Neural cell (in vitro differentiated cells): Measurements from ENCODE around the gene ABCA1. TPM values are rescaled to one million over a fixed set of nuclear protein-coding genes. Genes with fewer than 3 reads are reported as not detected.

Experiments used
- H2AFZ ChIP-seq: fragments of 200-600, 300-800 bp; sonication (generic), shearing (Covaris generic); 2 replicates; pipeline ENCODE4 v1.6.0; 2014; ENCODE audit warnings: low read depth, mild to moderate bottlenecking, antibody characterized with exemption, low read length, moderate library complexity
- H3F3A ChIP-seq: fragments of 200-600 bp; shearing (Covaris generic); 2 replicates; pipeline ENCODE4 v1.6.1; 2016; ENCODE audit warnings: mild to moderate bottlenecking, moderate library complexity, mixed read lengths, antibody characterized with exemption, low read length; ENCODE audit not compliant: insufficient read depth, poor library complexity, severe bottlenecking
- H3K27ac ChIP-seq: fragments of 200-600, 300-800 bp; sonication (generic), shearing (Covaris generic); 2 replicates; pipeline ENCODE4 v1.5.1; 2014; ENCODE audit warnings: mild to moderate bottlenecking, low read length, moderate library complexity
- H3K27me3 ChIP-seq: fragments of 300-800, 200-600 bp; sonication (generic), shearing (Covaris generic); 2 replicates; pipeline ENCODE4 v1.6.0; 2014; ENCODE audit warnings: mild to moderate bottlenecking, low read depth, low read length, moderate library complexity; ENCODE audit not compliant: insufficient read depth
- H3K36me3 ChIP-seq: fragments of 300-800, 200-600 bp; sonication (generic), shearing (Covaris generic); 2 replicates; pipeline ENCODE4 v1.5.1; 2014; ENCODE audit warnings: mild to moderate bottlenecking, antibody characterized with exemption, low read length, moderate library complexity; ENCODE audit not compliant: insufficient read depth
- H3K4me2 ChIP-seq: fragments of 300-800, 200-600 bp; sonication (generic), shearing (Covaris generic); 2 replicates; pipeline ENCODE4 v1.6.0; 2014; ENCODE audit warnings: mild to moderate bottlenecking, low read length
- H3K4me3 ChIP-seq: fragments of 300-800, 200-600 bp; sonication (generic), shearing (Covaris generic); 2 replicates; pipeline ENCODE4 v1.5.1; 2014; ENCODE audit warnings: mild to moderate bottlenecking, low read length, moderate library complexity
- H3K79me2 ChIP-seq: fragments of 200-600 bp; shearing (Covaris generic); replicated peaks from 2 replicates; pipeline ENCODE4 v1.6.0; 2014; ENCODE audit warnings: mild to moderate bottlenecking, low read length, moderate library complexity; ENCODE audit not compliant: insufficient read depth
- H3K9ac ChIP-seq: fragments of 300-800, 200-600 bp; sonication (generic), shearing (Covaris generic); 2 replicates; pipeline ENCODE4 v1.6.1; 2016; ENCODE audit warnings: mild to moderate bottlenecking, low read length, mixed read lengths
- H3K9me2 ChIP-seq: fragments of 200-600 bp; shearing (Covaris generic); 2 replicates; pipeline ENCODE4 v1.6.1; 2016; ENCODE audit warnings: mild to moderate bottlenecking, low read length, mixed read lengths; ENCODE audit not compliant: insufficient read depth
- H3K9me3 ChIP-seq: fragments of 200-600, 300-800 bp; sonication (generic), shearing (Covaris generic); 2 replicates; pipeline ENCODE4 v1.6.1; 2016; ENCODE audit warnings: mild to moderate bottlenecking, mixed run types, low read length, moderate library complexity, mixed read lengths
- H4K20me1 ChIP-seq: fragments of 200-600 bp; shearing (Covaris generic); 2 replicates; pipeline ENCODE4 v1.6.1; 2016; ENCODE audit warnings: mild to moderate bottlenecking, mixed run types; ENCODE audit not compliant: insufficient read depth
- CTCF ChIP-seq: fragments of 450-650 bp; IDR thresholded peaks from 2 replicates; pipeline ENCODE4 v1.5.1; 2014; ENCODE audit warnings: antibody characterized with exemption, mild to moderate bottlenecking, moderate library complexity; ENCODE audit not compliant: poor library complexity, severe bottlenecking
- EP300 ChIP-seq: fragments of 450-650 bp; conservative IDR thresholded peaks from 2 replicates; pipeline ENCODE4 v1.6.1; 2014; ENCODE audit warnings: antibody characterized with exemption, mild to moderate bottlenecking, moderate library complexity; ENCODE audit not compliant: poor library complexity, severe bottlenecking
- EZH2 ChIP-seq: fragments of 200-600, 300-800 bp; shearing (Covaris generic), sonication (generic); IDR thresholded peaks from 2 replicates; pipeline ENCODE4 v1.6.1; 2014; ENCODE audit warnings: antibody characterized with exemption, low read length, borderline replicate concordance, mild to moderate bottlenecking; ENCODE audit not compliant: insufficient read depth, poor library complexity, severe bottlenecking
- MXI1 ChIP-seq: fragments of 450-650 bp; conservative IDR thresholded peaks from 2 replicates; pipeline ENCODE4 v1.6.1; 2014; ENCODE audit warnings: antibody characterized with exemption, mild to moderate bottlenecking; ENCODE audit not compliant: poor library complexity, severe bottlenecking
- POLR2AphosphoS5 ChIP-seq: IDR thresholded peaks from 2 replicates; pipeline ENCODE4 v1.6.1; 2012
- RAD21 ChIP-seq: fragments of 450-650 bp; conservative IDR thresholded peaks from 2 replicates; pipeline ENCODE4 v1.6.1; 2014; ENCODE audit warnings: antibody characterized with exemption, mild to moderate bottlenecking, moderate library complexity
- REST ChIP-seq: IDR thresholded peaks from 2 replicates; pipeline ENCODE4 v1.6.1; 2012; ENCODE audit warnings: borderline replicate concordance
- SMC3 ChIP-seq: fragments of 450-650 bp; conservative IDR thresholded peaks from 2 replicates; pipeline ENCODE4 v1.6.1; 2014; ENCODE audit warnings: antibody characterized with exemption, mild to moderate bottlenecking, moderate library complexity; ENCODE audit not compliant: poor library complexity
- TAF1 ChIP-seq: IDR thresholded peaks from 2 replicates; pipeline ENCODE4 v1.6.1; 2012; ENCODE audit warnings: low read depth
- polyA plus RNA-seq: library from polyadenylated mRNA; depleted of rRNA; stranded (reverse); fragments of >200 nt; gene quantifications from 2 replicates; pipeline ENCODE4 v1.2.3, GENCODE V29; 2014

Gene ABCA1
- polyA plus RNA-seq, 1 donor from 2014 or later, result 5.2 TPM

GRCh38 chr9:104879555-104880309, 48.2 kb downstream of the ABCA1 start:
- Histone ChIP-seq H3K9me2 (no peaks in the 10 kb centered on the region), H4K20me1 (no peaks in the 10 kb centered on the region), H3K27me3 (no peaks in the 10 kb centered on the region), H3K4me3 (no peak overlapping the region), H3K9ac (no peak overlapping the region), H3K9me3 (no peaks in the 10 kb centered on the region), H3F3A (no peaks in the 10 kb centered on the region), H2AFZ (no peak overlapping the region), H3K36me3 (no peaks in the 10 kb centered on the region), H3K27ac (no peak overlapping the region), H3K4me2 (no peak overlapping the region), H3K79me2 (no peaks in the 10 kb centered on the region)
- TF ChIP-seq EZH2 (no peak), TAF1 (no peak), CTCF (no peak), EP300 (no peak)

GRCh38 chr9:104876587-104876986, 51.4 kb downstream of the ABCA1 start:
- no peak overlapping the region for H3K9ac ChIP-seq
- no peaks in the 10 kb centered on the region for H4K20me1 ChIP-seq
- no peak overlapping the region for H3K4me2 ChIP-seq
- no peaks in the 10 kb centered on the region for H3K79me2 ChIP-seq
- H3K9me2 ChIP-seq, result no peaks in the 10 kb centered on the region
- H2AFZ ChIP-seq, result no peak overlapping the region
- no peak overlapping the region for H3K4me3 ChIP-seq
- H3K27me3 ChIP-seq, result no peaks in the 10 kb centered on the region
- H3K27ac ChIP-seq, result no peak overlapping the region
- H3K36me3 ChIP-seq, result no peaks in the 10 kb centered on the region
- no peaks in the 10 kb centered on the region for H3F3A ChIP-seq
- no peaks in the 10 kb centered on the region for H3K9me3 ChIP-seq
- no peak for TF ChIP-seq CTCF
- TF ChIP-seq MXI1, result no peak
- TF ChIP-seq EZH2, result no peak
- TF ChIP-seq SMC3, result no peak
- no peak for TF ChIP-seq TAF1
- no peak for TF ChIP-seq REST
- TF ChIP-seq RAD21, result no peak
- TF ChIP-seq POLR2AphosphoS5, result no peak
- no peak for TF ChIP-seq EP300
